Fibroblast of lung (primary cell): ENCODE data around the gene HPGDS. TPM values are rescaled to one million over a fixed set of nuclear protein-coding genes. Genes with fewer than 3 reads are reported as not detected.

ENCODE experiments used
- DNase-seq, 2 donors: peaks; one replicate each; pipeline versions ENCODE4 v3.0.0 to v3.0.0-alpha.2; 2010; ENCODE audit warnings: low read depth in 2 of 2
- H2AFZ ChIP-seq: 2 replicates; pipeline ENCODE4 v1.5.1; 2012; ENCODE audit warnings: low read length, control low read depth, inconsistent platforms
- H3K27ac ChIP-seq: 2 replicates; pipeline ENCODE4 v1.5.1; 2011; ENCODE audit warnings: low read length, control low read depth; ENCODE audit not compliant: insufficient read depth
- H3K27me3 ChIP-seq: 2 replicates; pipeline ENCODE4 v1.5.1; 2011; ENCODE audit warnings: mild to moderate bottlenecking, low read length; ENCODE audit not compliant: control insufficient read depth, insufficient read depth
- H3K36me3 ChIP-seq: 2 replicates; pipeline ENCODE4 v1.5.1; 2011; ENCODE audit warnings: low read length; ENCODE audit not compliant: control insufficient read depth, insufficient read depth
- H3K4me1 ChIP-seq: 2 replicates; pipeline ENCODE4 v1.5.1; 2011; ENCODE audit warnings: low read length; ENCODE audit not compliant: control insufficient read depth, insufficient read depth; ENCODE audit errors: extremely low read depth
- H3K4me2 ChIP-seq: 2 replicates; pipeline ENCODE4 v1.5.1; 2011; ENCODE audit warnings: low read length, control low read depth; ENCODE audit not compliant: insufficient read depth; ENCODE audit errors: extremely low read depth
- H3K4me3 ChIP-seq, 4 experiments: fragments of 200-600 bp in 1 of 4; sonication (generic) in 1 of 4; replicated peaks in 1 of 4; 2 replicates each; pipeline ENCODE4 v1.5.1; 2011 to 2016; ENCODE audit warnings: low read length in 4 of 4, low read depth in 3 of 4, mild to moderate bottlenecking in 3 of 4, control low read depth in 2 of 4, inconsistent platforms in 1 of 4, mixed read lengths in 1 of 4; ENCODE audit not compliant: insufficient read depth in 1 of 4; ENCODE audit errors: control extremely low read depth in 1 of 4
- H3K79me2 ChIP-seq: 2 replicates; pipeline ENCODE4 v1.5.1; 2012; ENCODE audit warnings: mild to moderate bottlenecking, low read length, inconsistent platforms; ENCODE audit not compliant: control insufficient read depth, insufficient read depth
- H3K9ac ChIP-seq: 2 replicates; pipeline ENCODE4 v1.5.1; 2011; ENCODE audit warnings: mild to moderate bottlenecking, low read length, control low read depth; ENCODE audit not compliant: insufficient read depth
- H3K9me3 ChIP-seq: 2 replicates; pipeline ENCODE4 v1.5.1; 2012; ENCODE audit warnings: low read depth, low read length; ENCODE audit not compliant: control insufficient read depth, insufficient read depth
- H4K20me1 ChIP-seq: 2 replicates; pipeline ENCODE4 v1.5.1; 2011; ENCODE audit warnings: low read length; ENCODE audit not compliant: control insufficient read depth, insufficient read depth; ENCODE audit errors: extremely low read depth
- CTCF ChIP-seq, 2 donors: IDR thresholded peaks in 1 of 2; conservative IDR thresholded peaks in 1 of 2; 1 replicate in 1 of 2; 2 replicates in 1 of 2; pipeline ENCODE4 v1.5.1; 2011 to 2012; ENCODE audit warnings: low read length in 2 of 2, control low read depth in 1 of 2, inconsistent platforms in 1 of 2, low read depth in 1 of 2, mild to moderate bottlenecking in 1 of 2
- EZH2 ChIP-seq: IDR thresholded peaks from 2 replicates; pipeline ENCODE4 v1.5.1; 2012; ENCODE audit warnings: low read length, control low read depth, mild to moderate bottlenecking; ENCODE audit errors: missing control alignments
- polyA plus RNA-seq, 2 donors: library from polyadenylated mRNA; depleted of rRNA in 1 of 2; stranded (reverse) in 1 of 2; unstranded in 1 of 2; fragments of >200 nt; gene quantifications; 2 replicates each; pipeline ENCODE4 v1.2.1, GENCODE V29; 2011 to 2012; ENCODE audit warnings: missing spikeins in 1 of 2
- total RNA-seq: library from RNA; depleted of rRNA; stranded (reverse); fragments of >200 nt; gene quantifications from 2 replicates; pipeline ENCODE4 v1.2.1, GENCODE V29; 2014

The HPGDS gene
- total and polyA plus RNA-seq, 2 donors (not counting 1 experiment from before 2014, with no cell fraction given): not detected

GRCh38 chr4:94306713-94307112 lies 35.9 kb downstream of the HPGDS start:
- Histone ChIP-seq H2AFZ (no peak overlapping the region), H3K4me3 (no peak overlapping the region), H3K36me3 (no peaks in the 10 kb centered on the region), H4K20me1 (no peaks in the 10 kb centered on the region), H3K9ac (no peak overlapping the region), H3K4me2 (no peak overlapping the region), H3K27me3 (no peaks in the 10 kb centered on the region), H3K27ac (no peak overlapping the region), H3K4me1 (no peaks in the 10 kb centered on the region), H3K9me3 (no peaks in the 10 kb centered on the region), H3K79me2 (no peaks in the 10 kb centered on the region)
- DNase-seq: no peak
- no peak for TF ChIP-seq EZH2
- no peak for TF ChIP-seq CTCF (conservative IDR thresholded peaks at IDR 0.05 in 1 of 2, IDR thresholded peaks at IDR 0.05 in 1 of 2; ENCODE audit: low read depth in 1 of 2, low read length in 2 of 2)

- Histone ChIP-seq H2AFZ (no peak overlapping the region), H3K9ac (no peak overlapping the region), H4K20me1 (no peaks in the 10 kb centered on the region), H3K36me3 (no peaks in the 10 kb centered on the region), H3K4me1 (no peaks in the 10 kb centered on the region), H3K27me3 (no peaks in the 10 kb centered on the region), H3K4me3 (no peak overlapping the region), H3K79me2 (no peaks in the 10 kb centered on the region), H3K9me3 (no peaks in the 10 kb centered on the region), H3K27ac (no peak overlapping the region), H3K4me2 (no peak overlapping the region)
- peak in 1 of 2 donors; percentile 16 for DNase-seq
- TF ChIP-seq EZH2: no peak
- no peak for TF ChIP-seq CTCF (conservative IDR thresholded peaks at IDR 0.05 in 1 of 2, IDR thresholded peaks at IDR 0.05 in 1 of 2; ENCODE audit: low read depth in 1 of 2, low read length in 2 of 2)
Measured at GRCh38 chr4:94305466-94306225, 37.0 kb downstream of the HPGDS start.

- H4K20me1 ChIP-seq: no peaks in the 10 kb centered on the region
- no peak for TF ChIP-seq EZH2
- TF ChIP-seq CTCF (conservative IDR thresholded peaks at IDR 0.05 in 1 of 2, IDR thresholded peaks at IDR 0.05 in 1 of 2; ENCODE audit: low read depth in 1 of 2, low read length in 2 of 2): peak; percentile 52 to 66
- no peak overlapping the region for H3K27ac ChIP-seq
- H2AFZ ChIP-seq: no peak overlapping the region
- no peaks in the 10 kb centered on the region for H3K36me3 ChIP-seq
- H3K79me2 ChIP-seq: no peaks in the 10 kb centered on the region
- H3K4me1 ChIP-seq: no peaks in the 10 kb centered on the region
- H3K27me3 ChIP-seq: no peaks in the 10 kb centered on the region
- peak; percentile 23 to 47 for DNase-seq
- H3K9ac ChIP-seq: no peak overlapping the region
- no peak overlapping the region for H3K4me2 ChIP-seq
- no peak overlapping the region for H3K4me3 ChIP-seq
- no peaks in the 10 kb centered on the region for H3K9me3 ChIP-seq
Measured at GRCh38 chr4:94304365-94304971, 38.2 kb downstream of the HPGDS start.
